ENCODE results near the gene CTH.

DNA sequence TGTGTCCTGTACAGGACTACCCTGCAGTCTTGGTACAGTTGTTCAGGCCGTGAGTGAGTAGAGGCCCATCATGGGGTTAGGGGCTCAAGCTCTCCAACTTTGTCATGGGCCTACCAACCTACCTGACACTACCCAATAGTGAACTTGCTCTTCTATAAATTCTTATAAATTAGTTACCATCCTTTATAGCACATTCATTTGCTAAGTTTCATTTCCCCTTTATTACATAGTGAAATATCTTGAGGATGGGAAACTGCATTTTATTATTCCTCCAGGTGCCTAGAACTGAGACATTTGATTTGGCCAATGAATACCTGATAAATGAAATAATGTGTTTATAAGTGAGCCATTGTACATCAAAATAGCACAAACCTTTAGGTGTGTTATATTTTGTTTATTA is 9.1 kb upstream of the CTH start:
- TF ChIP-seq, protein P1, sequence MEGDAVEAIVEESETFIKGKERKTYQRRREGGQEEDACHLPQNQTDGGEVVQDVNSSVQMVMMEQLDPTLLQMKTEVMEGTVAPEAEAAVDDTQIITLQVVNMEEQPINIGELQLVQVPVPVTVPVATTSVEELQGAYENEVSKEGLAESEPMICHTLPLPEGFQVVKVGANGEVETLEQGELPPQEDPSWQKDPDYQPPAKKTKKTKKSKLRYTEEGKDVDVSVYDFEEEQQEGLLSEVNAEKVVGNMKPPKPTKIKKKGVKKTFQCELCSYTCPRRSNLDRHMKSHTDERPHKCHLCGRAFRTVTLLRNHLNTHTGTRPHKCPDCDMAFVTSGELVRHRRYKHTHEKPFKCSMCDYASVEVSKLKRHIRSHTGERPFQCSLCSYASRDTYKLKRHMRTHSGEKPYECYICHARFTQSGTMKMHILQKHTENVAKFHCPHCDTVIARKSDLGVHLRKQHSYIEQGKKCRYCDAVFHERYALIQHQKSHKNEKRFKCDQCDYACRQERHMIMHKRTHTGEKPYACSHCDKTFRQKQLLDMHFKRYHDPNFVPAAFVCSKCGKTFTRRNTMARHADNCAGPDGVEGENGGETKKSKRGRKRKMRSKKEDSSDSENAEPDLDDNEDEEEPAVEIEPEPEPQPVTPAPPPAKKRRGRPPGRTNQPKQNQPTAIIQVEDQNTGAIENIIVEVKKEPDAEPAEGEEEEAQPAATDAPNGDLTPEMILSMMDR (IDR thresholded peaks at IDR 0.05): no peak
- no peak for TF ChIP-seq POLR2A (IDR thresholded peaks at IDR 0.05)

Data from adrenal gland (tissue), 5 donors.